Measurements from ENCODE around the gene DHH.
"Not testable (repeated sequence)": the region's sequence is repeated elsewhere in the genome, so short reads cannot be mapped to it uniquely, and the experiment has no call there.

DHH gene

GRCh38 chr12:49129332-49130150 is 34.9 kb upstream of the DHH start:
- DNase-seq = no peak
- TF ChIP-seq CTCF (IDR thresholded peaks at IDR 0.05) = no peak
- Mint-ChIP-seq H3K27me3 (ENCODE audit: low read depth, poor library complexity) (peaks cover 3% of the 10 kb centered on the region), H3K27ac (peak overlapping the region; percentile 99), H3K4me3 (peak overlapping the region; percentile 94), H3K9me3 (no peaks in the 10 kb centered on the region), H3K36me3 (ENCODE audit: low read depth) (peaks cover 36% of the 10 kb centered on the region), H3K4me1 (peaks cover 43% of the 10 kb centered on the region)

- H3K9me3 Mint-ChIP-seq; H3K27ac Mint-ChIP-seq; H3K27me3 Mint-ChIP-seq (ENCODE audit: low read depth, poor library complexity); DNase-seq; H3K4me3 Mint-ChIP-seq: not testable (repeated sequence)
- Mint-ChIP-seq H3K36me3 (ENCODE audit: low read depth) (peaks cover 36% of the 10 kb centered on the region), H3K4me1 (peaks cover 33% of the 10 kb centered on the region)
Measured at GRCh38 chr12:49127971-49128370, 33.4 kb upstream of the DHH start.

GRCh38 chr12:49126852-49127763 is 32.5 kb upstream of the DHH start:
- H3K36me3 Mint-ChIP-seq (ENCODE audit: low read depth) = peaks cover 36% of the 10 kb centered on the region
- H3K4me3 Mint-ChIP-seq = peak overlapping the region; percentile 32
- H3K9me3 Mint-ChIP-seq = no peaks in the 10 kb centered on the region
- H3K27ac Mint-ChIP-seq = peak overlapping the region; percentile 34
- no peak for DNase-seq
- peaks cover 3% of the 10 kb centered on the region for H3K27me3 Mint-ChIP-seq (ENCODE audit: low read depth, poor library complexity)
- peaks cover 25% of the 10 kb centered on the region for H3K4me1 Mint-ChIP-seq
- TF ChIP-seq CTCF (IDR thresholded peaks at IDR 0.05) = no peak

- no peaks in the 10 kb centered on the region for H3K36me3 Mint-ChIP-seq (ENCODE audit: low read depth)
- no peak overlapping the region for H3K4me3 Mint-ChIP-seq
- peak; percentile 36 for DNase-seq
- H3K9me3 Mint-ChIP-seq = no peaks in the 10 kb centered on the region
- H3K27ac Mint-ChIP-seq = no peak overlapping the region
- H3K27me3 Mint-ChIP-seq (ENCODE audit: low read depth, poor library complexity) = peaks cover 12% of the 10 kb centered on the region
- H3K4me1 Mint-ChIP-seq = no peaks in the 10 kb centered on the region
- peak; percentile 35 for TF ChIP-seq CTCF (IDR thresholded peaks at IDR 0.05)
Measured at GRCh38 chr12:49121047-49121696, 26.6 kb upstream of the DHH start.

GRCh38 chr12:49111206-49111605 is 16.6 kb upstream of the DHH start:
- H3K4me3 Mint-ChIP-seq = peak overlapping the region; percentile 95
- H3K9me3 Mint-ChIP-seq = peaks cover 27% of the 10 kb centered on the region
- no peak for DNase-seq
- H3K36me3 Mint-ChIP-seq (ENCODE audit: low read depth) = no peaks in the 10 kb centered on the region
- no peak for TF ChIP-seq CTCF (IDR thresholded peaks at IDR 0.05)
- H3K27me3 Mint-ChIP-seq (ENCODE audit: low read depth, poor library complexity) = peaks cover 9% of the 10 kb centered on the region
- H3K27ac Mint-ChIP-seq = peak overlapping the region; percentile 98
- peaks cover 38% of the 10 kb centered on the region for H3K4me1 Mint-ChIP-seq
